CD4-positive, CD25-positive, alpha-beta regulatory T cell (primary cell): ENCODE results near the gene PLA2G6. TPM values are rescaled to one million over a fixed set of nuclear protein-coding genes. Genes with fewer than 3 reads are reported as not detected.

Experiments
- ATAC-seq, 2 donors: fragments of 150-1000 bp; cut with Tn5 transposase; one replicate each; pipeline ENCODE4 v1.10.0; 2021; ENCODE audit warnings: low read depth in 2 of 2, moderate number of reproducible peaks in 2 of 2, moderate library complexity in 1 of 2
- DNase-seq, 3 donors: peaks; one replicate each; pipeline versions ENCODE4 v3.0.0 to v3.0.0-alpha.2; 2012 to 2022; ENCODE audit warnings: mixed read lengths in 1 of 3
- H3K27ac ChIP-seq: one replicate; pipeline ENCODE4 v1.7.0; 2013; ENCODE audit warnings: mild to moderate bottlenecking, low read length; ENCODE audit not compliant: insufficient read depth, poor library complexity, severe bottlenecking
- H3K27me3 ChIP-seq: one replicate; pipeline ENCODE4 v1.7.0; 2013; ENCODE audit warnings: low read length; ENCODE audit not compliant: control insufficient read depth, insufficient read depth
- H3K36me3 ChIP-seq: one replicate; pipeline ENCODE4 v1.7.0; 2013; ENCODE audit warnings: mild to moderate bottlenecking, low read length, moderate library complexity; ENCODE audit not compliant: control insufficient read depth, insufficient read depth
- H3K4me1 ChIP-seq: 2 replicates; pipeline ENCODE4 v1.7.0; 2013; ENCODE audit warnings: mild to moderate bottlenecking, low read length; ENCODE audit not compliant: insufficient read depth, control insufficient read depth, poor library complexity, severe bottlenecking
- H3K4me3 ChIP-seq: one replicate; pipeline ENCODE4 v1.7.0; 2013; ENCODE audit warnings: low read depth, mild to moderate bottlenecking, low read length, moderate library complexity
- H3K9me3 ChIP-seq, 2 experiments: 1 replicate in 1 of 2; 2 replicates in 1 of 2; pipeline ENCODE4 v1.7.0; 2013; ENCODE audit warnings: low read length in 2 of 2, mild to moderate bottlenecking in 1 of 2, moderate library complexity in 1 of 2; ENCODE audit not compliant: control insufficient read depth in 2 of 2
- H3K27ac Mint-ChIP-seq, 3 donors: one replicate each; pipeline ENCODE4 v1.8.0; 2020 to 2022; ENCODE audit warnings: mild to moderate bottlenecking in 3 of 3, mixed read lengths in 3 of 3, moderate library complexity in 2 of 3
- H3K27me3 Mint-ChIP-seq: one replicate; pipeline ENCODE4 v1.8.0; 2022; ENCODE audit warnings: mild to moderate bottlenecking, mixed read lengths
- H3K36me3 Mint-ChIP-seq: one replicate; pipeline ENCODE4 v1.8.0; 2020; ENCODE audit warnings: mixed read lengths
- H3K4me1 Mint-ChIP-seq, 4 donors: one replicate each; pipeline ENCODE4 v1.8.0; 2020 to 2022; ENCODE audit warnings: mixed read lengths in 4 of 4, mild to moderate bottlenecking in 1 of 4
- H3K4me3 Mint-ChIP-seq, 4 donors: one replicate each; pipeline ENCODE4 v1.8.0; 2020 to 2022; ENCODE audit warnings: mild to moderate bottlenecking in 4 of 4, mixed read lengths in 4 of 4, moderate library complexity in 3 of 4
- H3K9me3 Mint-ChIP-seq, 7 donors: one replicate each; pipeline ENCODE4 v1.8.0; 2020 to 2022; ENCODE audit warnings: mixed read lengths in 7 of 7, mild to moderate bottlenecking in 3 of 7, moderate library complexity in 2 of 7
- polyA plus RNA-seq, 4 donors: library from polyadenylated mRNA; unstranded; fragments of 300-500 nt; fragmentation: Illumina TruSeq; gene quantifications; one replicate each; pipeline ENCODE4 v1.2.3, GENCODE V29; 2021
- total RNA-seq: library from RNA; stranded (reverse); gene quantifications from one replicate; pipeline ENCODE4 v1.2.3, GENCODE V29; 2022

Gene PLA2G6
- total and polyA plus RNA-seq, 5 donors from 2014 or later: 2.6 to 137 (median 5.5) TPM

GRCh38 chr22:38073150-38074130, 108.2 kb downstream of the PLA2G6 start:
- H3K27ac ChIP-seq: no peak overlapping the region
- Mint-ChIP-seq H3K27me3 (no peaks in the 10 kb centered on the region), H3K27ac (no peak overlapping the region), H3K4me1 (peaks cover 0 to 2% (median 0%) of the 10 kb centered on the region in 4 donors), H3K9me3 (peaks cover 0 to 2% (median 0%) of the 10 kb centered on the region in 7 donors), H3K36me3 (peaks cover 18% of the 10 kb centered on the region), H3K4me3 (no peak overlapping the region)
- no peak for ATAC-seq
- no peak for DNase-seq
- no peak overlapping the region for H3K4me3 ChIP-seq
- no peaks in the 10 kb centered on the region for H3K27me3 ChIP-seq
- peaks cover 20% of the 10 kb centered on the region for H3K36me3 ChIP-seq
- H3K9me3 ChIP-seq: no peaks in the 10 kb centered on the region
- no peaks in the 10 kb centered on the region for H3K4me1 ChIP-seq

- H3K27ac ChIP-seq: no peak overlapping the region
- H3K9me3 ChIP-seq: no peaks in the 10 kb centered on the region
- Mint-ChIP-seq H3K27ac (no peak overlapping the region), H3K4me3 (no peak overlapping the region), H3K36me3 (peaks cover 25% of the 10 kb centered on the region), H3K4me1 (peaks cover 0 to 2% (median 0%) of the 10 kb centered on the region in 4 donors), H3K9me3 (peaks cover 0 to 2% (median 0%) of the 10 kb centered on the region in 7 donors), H3K27me3 (no peaks in the 10 kb centered on the region)
- no peak for DNase-seq
- peaks cover 24% of the 10 kb centered on the region for H3K36me3 ChIP-seq
- no peaks in the 10 kb centered on the region for H3K27me3 ChIP-seq
- H3K4me3 ChIP-seq: no peak overlapping the region
- no peaks in the 10 kb centered on the region for H3K4me1 ChIP-seq
- ATAC-seq: no peak
Observed at GRCh38 chr22:38072322-38073149, 109.1 kb downstream of the PLA2G6 start.

GRCh38 chr22:38071421-38072321, 110.0 kb downstream of the PLA2G6 start:
- no peak for DNase-seq
- Histone ChIP-seq H3K36me3 (peaks cover 27% of the 10 kb centered on the region), H3K27me3 (no peaks in the 10 kb centered on the region), H3K27ac (no peak overlapping the region), H3K4me1 (no peaks in the 10 kb centered on the region), H3K9me3 (no peaks in the 10 kb centered on the region), H3K4me3 (no peak overlapping the region)
- H3K36me3 Mint-ChIP-seq: peaks cover 27% of the 10 kb centered on the region
- no peak overlapping the region for H3K4me3 Mint-ChIP-seq
- peaks cover 0 to 2% (median 0%) of the 10 kb centered on the region in 7 donors for H3K9me3 Mint-ChIP-seq
- H3K4me1 Mint-ChIP-seq: peaks cover 0 to 2% (median 0%) of the 10 kb centered on the region in 4 donors
- no peaks in the 10 kb centered on the region for H3K27me3 Mint-ChIP-seq
- no peak for ATAC-seq
- no peak overlapping the region for H3K27ac Mint-ChIP-seq

- Mint-ChIP-seq H3K36me3 (peaks cover 34% of the 10 kb centered on the region), H3K4me3 (no peak overlapping the region), H3K4me1 (no peaks in the 10 kb centered on the region), H3K27ac (no peak overlapping the region), H3K9me3 (peaks cover 0 to 2% (median 0%) of the 10 kb centered on the region in 7 donors), H3K27me3 (no peaks in the 10 kb centered on the region)
- peaks cover 31% of the 10 kb centered on the region for H3K36me3 ChIP-seq
- H3K27me3 ChIP-seq: no peaks in the 10 kb centered on the region
- no peak for DNase-seq
- no peak overlapping the region for H3K27ac ChIP-seq
- ATAC-seq: no peak
- no peak overlapping the region for H3K4me3 ChIP-seq
- no peaks in the 10 kb centered on the region for H3K4me1 ChIP-seq
- no peaks in the 10 kb centered on the region for H3K9me3 ChIP-seq
Observed at GRCh38 chr22:38070250-38070921, 111.2 kb downstream of the PLA2G6 start.

GRCh38 chr22:38069372-38070249, 112.0 kb downstream of the PLA2G6 start:
- DNase-seq: no peak
- Histone ChIP-seq H3K36me3 (peaks cover 37% of the 10 kb centered on the region), H3K27me3 (no peaks in the 10 kb centered on the region), H3K4me3 (no peak overlapping the region), H3K9me3 (no peaks in the 10 kb centered on the region), H3K27ac (no peak overlapping the region), H3K4me1 (no peaks in the 10 kb centered on the region)
- Mint-ChIP-seq H3K27me3 (no peaks in the 10 kb centered on the region), H3K27ac (peak overlapping the region in 1 of 3 donors; percentile 43), H3K4me1 (no peaks in the 10 kb centered on the region), H3K36me3 (peaks cover 34% of the 10 kb centered on the region), H3K9me3 (peaks cover 0 to 2% (median 0%) of the 10 kb centered on the region in 7 donors), H3K4me3 (no peak overlapping the region)
- no peak for ATAC-seq

GRCh38 chr22:38068641-38069371, 112.8 kb downstream of the PLA2G6 start:
- Mint-ChIP-seq H3K27ac (peak overlapping the region in 1 of 3 donors; percentile 56), H3K4me3 (no peak overlapping the region), H3K27me3 (no peaks in the 10 kb centered on the region), H3K4me1 (no peaks in the 10 kb centered on the region), H3K9me3 (peaks cover 0 to 2% (median 0%) of the 10 kb centered on the region in 7 donors), H3K36me3 (peaks cover 34% of the 10 kb centered on the region)
- DNase-seq: no peak
- Histone ChIP-seq H3K27ac (no peak overlapping the region), H3K36me3 (peaks cover 35% of the 10 kb centered on the region), H3K9me3 (no peaks in the 10 kb centered on the region), H3K27me3 (no peaks in the 10 kb centered on the region), H3K4me1 (no peaks in the 10 kb centered on the region), H3K4me3 (no peak overlapping the region)
- no peak for ATAC-seq
